Mesendoderm (in vitro differentiated cells): ENCODE measurements around the gene ANKZF1.

Experiments
- DNase-seq: peaks from one replicate; pipeline ENCODE4 v3.0.0; 2013
- H2AK5ac ChIP-seq: 2 replicates; pipeline ENCODE4 v1.6.1; 2013; ENCODE audit warnings: low read length, inconsistent platforms
- H2BK120ac ChIP-seq: 2 replicates; pipeline ENCODE4 v1.6.1; 2013; ENCODE audit warnings: low read depth, mild to moderate bottlenecking, low read length, moderate library complexity, mixed read lengths
- H2BK15ac ChIP-seq: replicated peaks from 2 replicates; pipeline ENCODE4 v1.6.1; 2013; ENCODE audit warnings: low read depth, mild to moderate bottlenecking, moderate library complexity
- H2BK5ac ChIP-seq: 2 replicates; pipeline ENCODE4 v1.6.1; 2013; ENCODE audit warnings: low read length, inconsistent platforms
- H3K18ac ChIP-seq: 2 replicates; pipeline ENCODE4 v1.6.1; 2013; ENCODE audit warnings: mild to moderate bottlenecking, low read length, mixed read lengths
- H3K23ac ChIP-seq: one replicate; pipeline ENCODE4 v1.6.1; 2013; ENCODE audit warnings: low read length
- H3K27ac ChIP-seq: 2 replicates; pipeline ENCODE4 v1.5.1; 2013; ENCODE audit warnings: low read depth, mild to moderate bottlenecking, inconsistent platforms, low read length, moderate library complexity
- H3K27me3 ChIP-seq: 2 replicates; pipeline ENCODE4 v1.6.1; 2013; ENCODE audit warnings: low read length, control low read depth, mild to moderate bottlenecking, inconsistent platforms; ENCODE audit not compliant: insufficient read depth, poor library complexity
- H3K36me3 ChIP-seq: 2 replicates; pipeline ENCODE4 v1.6.1; 2013; ENCODE audit warnings: low read length, inconsistent platforms; ENCODE audit not compliant: control insufficient read depth, insufficient read depth
- H3K4ac ChIP-seq: one replicate; pipeline ENCODE4 v1.6.1; 2013; ENCODE audit warnings: low read depth, mild to moderate bottlenecking, low read length, moderate library complexity
- H3K4me1 ChIP-seq: 2 replicates; pipeline ENCODE4 v1.6.1; 2013; ENCODE audit warnings: low read depth, low read length, inconsistent platforms; ENCODE audit not compliant: control insufficient read depth
- H3K4me2 ChIP-seq: 2 replicates; pipeline ENCODE4 v1.6.1; 2013; ENCODE audit warnings: low read length
- H3K4me3 ChIP-seq: 2 replicates; pipeline ENCODE4 v1.5.1; 2013; ENCODE audit warnings: mild to moderate bottlenecking, low read length
- H3K56ac ChIP-seq: one replicate; pipeline ENCODE4 v1.6.1; 2013; ENCODE audit warnings: low read length
- H3K79me1 ChIP-seq: 2 replicates; pipeline ENCODE4 v1.6.1; 2013; ENCODE audit warnings: low read length, inconsistent platforms
- H3K79me2 ChIP-seq: 2 replicates; pipeline ENCODE4 v1.6.1; 2013; ENCODE audit warnings: mild to moderate bottlenecking, low read length; ENCODE audit not compliant: control insufficient read depth, insufficient read depth
- H3K9ac ChIP-seq: 2 replicates; pipeline ENCODE4 v1.6.1; 2013; ENCODE audit warnings: low read length, inconsistent platforms
- H4K5ac ChIP-seq: one replicate; pipeline ENCODE4 v1.6.1; 2013; ENCODE audit warnings: low read length
- H4K8ac ChIP-seq: one replicate; pipeline ENCODE4 v1.6.1; 2013; ENCODE audit warnings: low read depth, mild to moderate bottlenecking, control low read depth, low read length, moderate library complexity
- WGBS: extraction: QIAGEN DNeasy Blood & Tissue Kit; methylation state at CpG from one replicate; pipeline ENCODE4 v1.1.7; 2013; ENCODE audit warnings: low lambda C conversion rate, missing lambda C conversion rate; ENCODE audit not compliant: insufficient coverage; ENCODE audit errors: extremely low coverage; 5-methylcytosine and 5-hydroxymethylcytosine counted together

Gene ANKZF1

DNA sequence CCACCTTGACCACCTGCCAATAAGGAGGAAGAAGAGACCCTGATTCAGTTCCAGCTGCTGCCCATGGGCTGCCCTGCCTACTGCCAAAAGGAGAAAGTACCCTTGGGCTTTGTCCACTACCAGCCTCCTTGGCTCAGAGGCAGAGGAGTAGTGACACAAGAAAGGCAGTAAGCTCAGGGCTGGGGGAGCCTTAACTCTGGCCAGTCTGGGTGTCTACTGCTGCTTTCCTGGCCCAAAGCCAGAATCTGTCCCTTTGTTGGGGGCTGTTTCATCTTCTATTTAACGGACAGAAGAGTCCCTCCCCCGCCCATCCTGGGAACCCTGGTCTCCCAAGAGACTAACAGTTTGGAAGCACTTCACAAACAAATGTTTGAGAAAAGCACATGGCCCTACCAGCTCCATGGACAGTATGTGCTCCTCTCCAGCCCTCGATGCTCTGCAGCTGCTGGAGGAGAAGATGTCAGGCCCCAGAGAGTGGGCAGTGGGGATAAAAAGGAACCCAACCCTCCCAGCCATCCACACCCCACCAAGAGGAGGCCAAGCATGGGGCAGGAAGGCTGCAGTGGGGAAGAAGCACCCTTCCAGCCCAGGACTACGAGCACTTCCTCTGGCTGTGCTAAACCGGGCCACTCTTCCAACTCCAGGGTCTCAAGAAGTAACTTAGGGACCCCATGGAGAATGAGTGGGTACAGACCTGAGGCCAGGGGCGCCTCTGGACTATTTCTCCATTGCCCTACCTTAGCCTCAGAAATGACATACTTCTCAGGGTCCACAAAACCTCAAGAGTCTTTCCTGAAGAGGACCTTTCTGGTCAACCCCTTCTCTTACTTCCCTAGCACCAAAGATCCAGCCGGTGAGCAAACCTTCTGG is 1.3 kb upstream of the ANKZF1 start:
- no peak overlapping the region for H2AK5ac ChIP-seq
- H3K4me3 ChIP-seq: peak overlapping the region; percentile 88
- H3K27me3 ChIP-seq: no peaks in the 10 kb centered on the region
- H3K4me1 ChIP-seq: peaks cover 4% of the 10 kb centered on the region
- H4K8ac ChIP-seq: no peak overlapping the region
- no CpG with 5 or more reads among the region's 7 CpGs for WGBS
- H3K4ac ChIP-seq: peak overlapping the region; percentile 64
- H2BK5ac ChIP-seq: no peak overlapping the region
- no peak overlapping the region for H2BK15ac ChIP-seq
- no peak for DNase-seq
- H3K56ac ChIP-seq: peak overlapping the region; percentile 87
- no peak overlapping the region for H4K5ac ChIP-seq
- no peak overlapping the region for H3K23ac ChIP-seq
- H3K9ac ChIP-seq: peak overlapping the region; percentile 84
- H3K79me1 ChIP-seq: peaks cover 12% of the 10 kb centered on the region
- no peak overlapping the region for H2BK120ac ChIP-seq
- peaks cover 6% of the 10 kb centered on the region for H3K36me3 ChIP-seq
- H3K79me2 ChIP-seq: peaks cover 6% of the 10 kb centered on the region
- H3K27ac ChIP-seq: no peak overlapping the region
- peak overlapping the region; percentile 99 for H3K4me2 ChIP-seq
- H3K18ac ChIP-seq: peak overlapping the region; percentile 91

DNA sequence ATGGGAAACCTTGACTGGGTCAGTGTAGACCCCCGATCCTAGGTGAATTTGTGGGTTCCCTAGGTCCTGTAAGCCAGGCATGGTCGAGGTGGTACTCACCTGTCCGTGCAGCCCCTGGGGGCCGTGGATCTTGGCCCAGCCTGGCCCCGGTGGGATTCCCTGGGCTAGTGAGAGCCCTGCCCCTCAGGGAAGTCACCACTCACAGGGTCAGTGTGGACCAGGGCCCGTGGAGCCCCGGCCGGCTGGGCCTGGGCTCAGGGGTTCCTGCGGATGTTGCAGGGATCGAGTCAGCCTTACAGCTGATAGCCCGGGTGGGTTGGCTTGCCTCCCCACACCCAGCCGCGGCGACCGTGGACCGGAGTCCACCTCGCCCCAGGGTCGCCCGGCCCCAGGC is 698 bp upstream of the ANKZF1 start:
- no peak overlapping the region for H4K8ac ChIP-seq
- peak overlapping the region; percentile 1 for H3K23ac ChIP-seq
- H3K56ac ChIP-seq: peak overlapping the region; percentile 87
- no peak overlapping the region for H3K27ac ChIP-seq
- peaks cover 12% of the 10 kb centered on the region for H3K79me1 ChIP-seq
- no peak overlapping the region for H2AK5ac ChIP-seq
- WGBS: no CpG with 5 or more reads among the region's 19 CpGs
- peaks cover 4% of the 10 kb centered on the region for H3K4me1 ChIP-seq
- no peak overlapping the region for H2BK120ac ChIP-seq
- H2BK5ac ChIP-seq: no peak overlapping the region
- H3K4me2 ChIP-seq: peak overlapping the region; percentile 99
- H3K79me2 ChIP-seq: peaks cover 6% of the 10 kb centered on the region
- H3K4me3 ChIP-seq: peak overlapping the region; percentile 88
- no peak overlapping the region for H2BK15ac ChIP-seq
- H3K27me3 ChIP-seq: no peaks in the 10 kb centered on the region
- peak overlapping the region; percentile 84 for H3K9ac ChIP-seq
- H4K5ac ChIP-seq: no peak overlapping the region
- no peak for DNase-seq
- peak overlapping the region; percentile 64 for H3K4ac ChIP-seq
- peaks cover 4% of the 10 kb centered on the region for H3K36me3 ChIP-seq
- peak overlapping the region; percentile 91 for H3K18ac ChIP-seq

DNA sequence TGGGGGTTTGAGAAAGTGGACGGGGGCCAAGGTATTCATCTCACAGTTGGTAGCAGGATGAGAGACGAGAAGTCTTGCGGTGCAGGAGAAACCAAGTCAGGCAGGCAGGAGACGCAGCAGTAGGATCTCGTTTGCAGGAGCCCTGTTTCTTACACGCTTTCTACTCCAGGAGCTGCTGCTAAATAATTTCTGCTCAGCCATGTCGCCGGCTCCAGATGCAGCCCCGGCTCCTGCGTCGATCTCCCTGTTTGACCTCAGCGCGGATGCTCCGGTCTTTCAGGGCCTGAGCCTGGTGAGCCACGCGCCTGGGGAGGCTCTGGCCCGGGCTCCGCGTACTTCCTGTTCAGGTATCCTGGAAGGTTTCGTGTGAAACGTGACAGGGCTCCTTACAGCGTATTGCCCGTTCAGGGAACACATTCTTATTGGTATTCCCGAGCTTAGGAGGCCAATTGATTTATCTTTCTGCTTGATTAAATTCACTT is 494 bp downstream of the ANKZF1 start:
- WGBS: no CpG with 5 or more reads among the region's 24 CpGs
- DNase-seq: peak; percentile 79

DNA sequence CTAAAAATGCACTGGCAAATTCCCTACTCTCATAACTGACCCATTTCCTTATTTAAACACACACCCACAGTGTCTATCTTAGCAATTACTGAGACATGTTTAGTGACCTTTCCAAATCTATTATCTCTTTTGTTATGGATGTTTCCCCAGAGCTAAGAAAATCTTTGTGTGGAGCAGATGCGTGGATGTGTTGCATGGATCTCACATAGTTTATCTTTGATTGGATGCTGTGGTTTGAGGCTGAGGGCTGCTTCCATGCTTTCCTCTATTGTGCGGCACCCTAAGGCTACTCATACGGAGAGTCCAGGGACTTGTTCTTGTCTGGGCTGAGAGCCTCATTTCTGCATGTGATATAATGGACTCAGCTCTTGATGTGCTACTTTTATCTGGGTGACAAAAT is 4.7 kb downstream of the ANKZF1 start:
- H2BK5ac ChIP-seq: no peak overlapping the region
- H3K4me1 ChIP-seq: no peaks in the 10 kb centered on the region
- H3K36me3 ChIP-seq: peaks cover 14% of the 10 kb centered on the region
- H3K18ac ChIP-seq: no peak overlapping the region
- WGBS: no CpG with 5 or more reads among the region's 3 CpGs
- H3K56ac ChIP-seq: no peak overlapping the region
- no peak for DNase-seq
- H3K4me2 ChIP-seq: no peak overlapping the region
- no peak overlapping the region for H3K4ac ChIP-seq
- no peak overlapping the region for H2BK120ac ChIP-seq
- H3K27me3 ChIP-seq: no peaks in the 10 kb centered on the region
- no peak overlapping the region for H3K9ac ChIP-seq
- no peak overlapping the region for H4K8ac ChIP-seq
- H3K79me2 ChIP-seq: no peaks in the 10 kb centered on the region
- H3K23ac ChIP-seq: no peak overlapping the region
- H2BK15ac ChIP-seq: no peak overlapping the region
- no peak overlapping the region for H2AK5ac ChIP-seq
- H3K79me1 ChIP-seq: peaks cover 2% of the 10 kb centered on the region
- H3K4me3 ChIP-seq: no peak overlapping the region
- no peak overlapping the region for H3K27ac ChIP-seq
- no peak overlapping the region for H4K5ac ChIP-seq

More for the DNA sequence above, 494 bp downstream of the ANKZF1 start:
- Histone ChIP-seq H3K23ac (no peak overlapping the region), H3K79me1 (peaks cover 12% of the 10 kb centered on the region), H3K36me3 (peaks cover 4% of the 10 kb centered on the region), H3K27me3 (no peaks in the 10 kb centered on the region), H3K18ac (peak overlapping the region; percentile 21), H2BK5ac (no peak overlapping the region), H2BK15ac (no peak overlapping the region), H3K9ac (peak overlapping the region; percentile 88), H3K4me2 (peak overlapping the region; percentile 72), H4K8ac (no peak overlapping the region), H3K27ac (peak overlapping the region; percentile 89), H2BK120ac (no peak overlapping the region), H3K4me3 (peak overlapping the region; percentile 87), H3K56ac (peak overlapping the region; percentile 92), H4K5ac (no peak overlapping the region), H3K4ac (peak overlapping the region; percentile 81), H3K79me2 (peaks cover 6% of the 10 kb centered on the region), H3K4me1 (peaks cover 4% of the 10 kb centered on the region), H2AK5ac (no peak overlapping the region)

DNA sequence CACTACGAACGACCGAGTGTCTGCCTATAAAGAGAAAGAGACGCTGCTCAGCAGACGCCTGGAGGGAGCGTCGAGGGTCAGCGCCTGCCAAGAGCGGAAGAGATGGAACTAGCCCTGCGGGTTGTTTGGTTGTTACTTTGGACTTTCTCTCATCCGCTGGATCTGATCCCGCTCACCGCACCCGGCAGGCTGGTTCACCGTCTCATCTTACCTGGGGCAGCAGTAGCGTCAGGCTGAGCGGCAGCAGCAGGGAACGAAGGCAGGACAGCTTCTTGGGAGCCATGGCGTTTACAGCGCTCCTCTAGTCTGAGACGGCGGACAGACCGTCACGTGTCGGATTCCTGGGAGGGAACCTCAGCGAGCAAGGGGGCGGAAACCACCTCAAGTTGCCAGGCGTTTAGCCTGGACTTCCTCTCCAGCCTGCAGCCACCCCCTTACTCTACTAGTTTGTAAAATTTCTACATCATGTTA is 13.7 kb downstream of the ANKZF1 start:
- H3K36me3 ChIP-seq: no peaks in the 10 kb centered on the region
- H2BK15ac ChIP-seq: no peak overlapping the region
- no peak overlapping the region for H3K18ac ChIP-seq
- H3K4me2 ChIP-seq: no peak overlapping the region
- no peak overlapping the region for H2BK5ac ChIP-seq
- H3K4ac ChIP-seq: no peak overlapping the region
- H4K8ac ChIP-seq: no peak overlapping the region
- peaks cover 7% of the 10 kb centered on the region for H3K79me1 ChIP-seq
- H2BK120ac ChIP-seq: no peak overlapping the region
- no peak overlapping the region for H3K23ac ChIP-seq
- no peak overlapping the region for H4K5ac ChIP-seq
- H3K4me1 ChIP-seq: peaks cover 2% of the 10 kb centered on the region
- no peak for DNase-seq
- H3K79me2 ChIP-seq: no peaks in the 10 kb centered on the region
- no peak overlapping the region for H3K9ac ChIP-seq
- H3K27me3 ChIP-seq: no peaks in the 10 kb centered on the region
- no peak overlapping the region for H3K4me3 ChIP-seq
- H3K56ac ChIP-seq: peak overlapping the region; percentile 1
- no CpG with 5 or more reads among the region's 28 CpGs for WGBS
- H3K27ac ChIP-seq: no peak overlapping the region
- H2AK5ac ChIP-seq: no peak overlapping the region
